HG03442 (cell line): ENCODE data around the gene SULT4A1.

Experiments used
- ATAC-seq: cut with Tn5 transposase; IDR thresholded peaks from one replicate; pipeline ENCODE4 v1.9.1; 2021; ENCODE audit warnings: mild to moderate bottlenecking, moderate library complexity; ENCODE audit not compliant: unreplicated experiment

SULT4A1 gene

DNA sequence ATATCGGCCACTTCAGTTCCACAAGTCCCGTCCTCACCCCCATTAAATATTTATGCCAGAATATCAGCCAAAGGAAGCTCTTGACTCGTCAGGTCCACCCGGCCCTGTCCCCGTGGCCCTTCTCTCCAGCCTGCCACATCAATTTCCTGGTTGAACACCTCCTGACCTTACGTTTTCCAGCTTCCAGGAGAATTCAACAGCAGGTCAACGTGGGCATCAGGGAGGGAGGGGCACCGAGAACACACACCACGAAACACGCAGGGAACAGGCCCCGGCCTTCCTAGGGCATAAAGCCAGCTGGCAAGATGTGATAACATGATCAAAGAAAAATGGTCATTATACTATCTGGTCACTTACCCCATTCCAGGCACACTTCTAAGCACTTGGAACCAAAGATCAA is 15.3 kb downstream of the SULT4A1 start:
- no peak for ATAC-seq

DNA sequence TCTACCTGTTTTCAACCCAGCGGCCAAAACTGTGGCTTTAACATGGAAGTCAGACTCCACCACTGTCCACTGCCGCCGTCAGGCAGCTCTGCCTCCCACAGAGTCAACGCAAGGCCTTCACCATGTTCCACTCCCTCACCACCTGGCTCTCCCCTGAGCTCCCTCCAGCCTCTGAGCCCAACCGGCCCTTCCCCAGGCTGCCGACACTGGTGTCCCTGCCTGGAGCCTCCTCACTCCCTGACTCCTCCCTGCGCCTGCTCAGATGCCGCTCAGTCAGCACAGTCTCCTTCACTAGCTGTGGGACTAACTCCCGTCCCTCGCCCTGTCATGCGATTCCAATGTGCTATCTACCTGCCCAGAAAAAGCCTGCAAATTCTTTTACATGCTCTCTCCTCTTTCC is 16.3 kb downstream of the SULT4A1 start:
- no peak for ATAC-seq

DNA sequence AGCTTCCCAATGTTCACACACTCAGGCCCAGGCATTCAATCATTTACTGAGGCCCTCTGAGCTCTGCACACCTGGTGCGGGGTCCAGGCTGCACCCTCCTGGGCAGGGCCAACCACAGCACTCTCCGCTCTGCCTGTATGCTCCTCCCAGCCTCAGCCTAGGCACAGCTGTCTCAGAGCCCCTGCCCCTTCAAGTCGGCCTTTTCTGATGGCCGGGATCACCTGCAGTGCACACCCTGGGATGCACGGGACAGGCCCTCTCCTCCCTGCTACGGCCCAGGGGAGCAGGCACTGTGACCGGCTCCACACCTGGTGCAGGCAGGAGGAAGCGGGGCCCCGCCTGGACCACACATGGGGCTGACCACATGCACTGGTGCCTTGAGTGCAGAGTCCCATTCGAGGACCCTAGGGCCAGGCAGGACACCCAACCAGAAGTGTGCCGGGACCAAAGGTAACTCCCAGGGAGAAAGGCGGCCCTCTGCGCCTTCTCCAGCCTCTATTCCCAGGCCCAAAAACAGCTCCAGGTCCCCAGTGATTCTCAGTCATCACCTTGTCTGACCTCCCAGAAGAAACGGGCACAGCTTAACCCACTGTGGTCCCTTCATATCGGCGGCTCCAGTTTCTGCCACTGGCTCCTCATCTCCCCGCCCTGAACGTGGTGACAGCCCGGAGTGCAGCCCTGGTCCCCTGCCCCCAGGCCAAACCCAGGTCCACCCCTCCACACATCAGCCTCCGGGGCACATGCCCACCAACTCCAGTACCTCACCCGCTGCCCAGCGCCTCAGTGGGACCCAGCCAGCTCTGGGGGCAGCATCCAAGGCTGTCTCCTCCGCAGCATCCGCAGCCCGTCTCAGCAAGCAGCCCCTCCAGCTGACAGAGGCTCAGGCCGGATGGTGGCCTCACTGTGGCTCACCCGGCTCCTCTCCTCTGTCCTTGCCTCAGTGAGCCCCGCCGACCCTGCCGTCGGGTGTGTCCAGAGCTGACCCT is 17.5 kb downstream of the SULT4A1 start:
- no peak for ATAC-seq

DNA sequence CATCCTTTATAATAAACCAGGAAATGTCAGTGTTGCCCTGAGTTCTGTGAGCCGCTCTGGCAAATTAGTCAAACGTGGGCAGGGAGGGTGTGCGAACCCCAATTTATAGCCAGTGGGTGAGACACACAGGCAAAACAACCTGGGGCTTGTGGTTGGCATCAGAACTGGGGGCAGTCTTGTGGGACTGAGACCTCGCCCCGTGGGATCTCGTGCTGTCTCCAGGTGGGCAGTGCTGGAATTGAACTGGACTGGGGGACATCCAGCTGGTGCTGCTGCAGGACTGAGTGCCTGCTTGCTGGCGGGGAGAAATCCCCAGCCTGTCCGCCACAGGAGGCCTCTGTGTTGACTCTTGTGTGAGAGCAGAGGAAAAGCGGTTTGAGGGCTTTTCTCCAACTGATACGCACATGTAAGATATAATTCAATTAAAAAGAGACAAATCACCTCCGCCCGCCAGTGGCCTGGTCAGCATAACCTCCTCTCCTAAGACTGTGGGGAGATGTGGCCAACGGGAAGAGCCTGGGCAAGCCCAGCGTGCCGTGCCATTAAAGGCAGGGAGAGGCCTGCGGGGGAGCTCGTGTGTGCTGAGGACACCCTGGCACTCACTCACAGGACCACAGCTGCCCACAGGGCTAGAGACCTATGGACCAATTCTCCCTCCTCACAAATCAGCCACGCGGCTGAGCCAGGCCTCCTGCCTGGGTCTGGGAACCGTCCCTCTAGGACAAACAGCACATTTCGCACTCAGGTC is 18.4 kb downstream of the SULT4A1 start:
- ATAC-seq = no peak

GRCh38 chr22:43841742-43842141 is 20.6 kb downstream of the SULT4A1 start:
- ATAC-seq = no peak

GRCh38 chr22:43840851-43841250 is 21.5 kb downstream of the SULT4A1 start:
- no peak for ATAC-seq

DNA sequence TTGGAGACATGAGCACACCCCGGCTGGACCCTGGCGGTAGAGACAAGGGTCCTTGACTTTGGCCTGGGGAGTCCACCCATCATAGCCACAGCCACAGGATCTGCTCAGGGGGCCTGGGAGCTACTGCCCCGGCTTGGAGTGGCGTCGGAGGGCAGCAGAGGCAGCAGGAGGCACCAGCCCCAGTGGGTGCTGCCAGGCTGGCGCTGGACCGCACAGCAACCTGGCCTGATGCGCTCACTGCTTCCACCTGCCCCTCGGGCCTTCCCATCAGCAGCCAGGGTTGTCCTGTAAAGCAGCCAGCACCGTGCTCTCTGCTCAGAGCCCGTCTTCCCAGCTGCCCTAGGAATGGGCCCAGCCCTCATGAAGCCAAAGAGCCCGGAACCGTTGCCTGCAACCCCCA is 21.9 kb downstream of the SULT4A1 start:
- ATAC-seq = no peak

GRCh38 chr22:43839781-43840180 is 22.5 kb downstream of the SULT4A1 start:
- no peak for ATAC-seq

GRCh38 chr22:43838571-43839307 is 23.6 kb downstream of the SULT4A1 start:
- no peak for ATAC-seq

- ATAC-seq = no peak
Observed at GRCh38 chr22:43838161-43838560, 24.2 kb downstream of the SULT4A1 start.

GRCh38 chr22:43837666-43838065 is 24.6 kb downstream of the SULT4A1 start:
- ATAC-seq = no peak

- no peak for ATAC-seq
Observed at GRCh38 chr22:43835736-43836135, 26.6 kb downstream of the SULT4A1 start.

DNA sequence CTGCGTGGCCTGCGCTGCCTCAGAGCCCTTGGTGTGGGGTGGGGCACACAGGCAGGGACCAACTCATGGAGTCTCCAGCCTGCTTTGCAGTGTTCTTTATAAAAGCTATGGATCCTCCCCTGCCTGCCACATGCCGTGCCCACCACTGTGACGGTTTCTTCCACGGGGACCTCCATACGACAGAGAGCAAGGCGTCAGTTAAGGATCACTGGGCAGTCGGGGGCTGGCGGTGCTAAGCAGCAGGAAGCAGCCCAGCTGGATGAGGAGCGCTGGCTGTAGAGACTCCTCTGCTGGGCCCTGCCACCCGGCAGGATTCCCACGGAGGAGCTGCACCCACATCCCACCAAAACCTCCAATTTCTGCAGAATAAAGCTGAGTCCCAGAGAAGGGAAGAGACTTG is 27.1 kb downstream of the SULT4A1 start:
- ATAC-seq = no peak

DNA sequence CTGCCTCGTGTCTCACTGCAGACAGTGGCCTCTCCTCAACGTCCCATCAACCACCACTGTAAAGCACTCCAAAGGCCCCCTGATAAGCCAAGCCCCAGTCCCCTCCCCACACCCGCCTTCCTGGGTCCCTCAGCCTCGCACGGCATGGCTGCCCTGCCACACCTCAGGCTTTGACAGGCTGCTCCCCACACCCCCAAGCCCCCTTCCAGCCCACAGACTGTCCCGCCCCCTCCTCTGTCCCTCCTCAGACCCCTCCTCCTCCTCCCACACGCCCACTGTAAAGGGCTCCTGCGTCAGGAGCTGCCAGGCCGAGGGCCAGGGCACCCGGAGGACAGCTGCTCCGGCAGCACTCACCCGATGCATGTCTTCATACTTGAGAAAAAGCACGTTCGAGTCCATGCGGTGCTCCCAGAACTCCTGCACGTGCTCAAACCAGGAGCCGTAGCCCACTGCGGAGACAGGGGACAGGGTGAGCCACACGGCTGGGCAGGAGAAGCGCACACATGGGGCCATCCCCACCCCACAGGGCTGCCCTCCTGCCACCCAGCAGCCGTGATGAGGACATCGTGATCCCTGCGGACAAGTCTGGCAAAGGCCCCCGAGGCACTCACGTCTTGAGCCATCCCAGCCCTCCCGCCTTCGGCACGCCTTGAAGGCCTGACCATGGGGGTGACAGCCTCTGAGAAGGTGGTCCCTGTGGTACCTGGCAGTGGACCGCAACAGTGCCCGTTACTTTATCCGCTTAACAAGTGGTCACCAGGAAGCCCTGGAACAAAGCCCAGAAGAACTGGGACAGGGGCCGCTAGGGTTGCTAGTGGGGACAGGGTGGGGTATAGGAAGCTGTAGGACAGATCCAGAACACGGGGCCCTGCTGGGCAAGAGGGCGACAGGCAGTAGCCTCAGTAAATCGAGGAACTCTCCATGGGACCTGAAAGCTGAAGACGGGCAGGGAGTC is 28.8 kb downstream of the SULT4A1 start:
- ATAC-seq = no peak

DNA sequence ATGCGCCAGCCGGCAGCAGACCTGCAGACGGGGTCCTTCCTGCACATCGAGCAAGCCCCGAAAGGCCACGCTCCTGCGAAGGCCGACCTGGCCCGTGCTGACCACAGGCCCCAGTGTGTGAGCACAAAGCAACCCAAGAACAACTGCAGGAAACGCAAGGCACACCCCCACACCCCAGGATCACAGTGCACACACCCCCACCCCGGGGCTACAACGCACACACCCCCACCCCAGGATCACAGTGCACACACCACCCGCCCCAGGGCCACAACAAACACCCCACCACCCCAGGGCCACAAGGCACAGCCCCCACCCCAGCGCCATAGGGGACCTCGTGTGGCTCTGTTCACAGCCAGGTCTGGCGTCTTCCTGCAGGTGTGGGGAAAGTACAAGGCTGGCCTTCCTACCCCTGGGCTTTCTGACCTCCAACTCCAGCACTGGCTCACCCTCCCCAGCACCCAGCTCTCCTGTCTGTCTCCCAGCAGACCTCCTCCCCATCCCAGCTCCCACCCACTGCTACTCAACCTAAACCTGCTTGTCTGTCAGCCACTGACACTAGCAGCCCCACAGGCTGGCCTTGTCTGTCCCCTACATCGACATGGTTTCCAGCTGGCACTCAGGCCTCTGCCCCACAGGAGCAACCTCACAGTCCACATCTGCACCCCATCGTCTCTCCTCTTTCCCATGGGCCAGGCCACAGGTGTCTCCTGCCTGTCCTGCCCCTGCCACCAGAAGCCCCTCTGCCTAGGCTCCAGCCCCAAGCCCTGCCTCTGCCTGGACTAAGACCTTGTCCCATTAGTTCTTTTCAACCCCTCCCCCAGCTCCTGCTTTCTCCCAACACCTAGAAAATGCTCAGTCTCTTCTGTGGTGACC is 29.7 kb downstream of the SULT4A1 start:
- ATAC-seq = no peak

DNA sequence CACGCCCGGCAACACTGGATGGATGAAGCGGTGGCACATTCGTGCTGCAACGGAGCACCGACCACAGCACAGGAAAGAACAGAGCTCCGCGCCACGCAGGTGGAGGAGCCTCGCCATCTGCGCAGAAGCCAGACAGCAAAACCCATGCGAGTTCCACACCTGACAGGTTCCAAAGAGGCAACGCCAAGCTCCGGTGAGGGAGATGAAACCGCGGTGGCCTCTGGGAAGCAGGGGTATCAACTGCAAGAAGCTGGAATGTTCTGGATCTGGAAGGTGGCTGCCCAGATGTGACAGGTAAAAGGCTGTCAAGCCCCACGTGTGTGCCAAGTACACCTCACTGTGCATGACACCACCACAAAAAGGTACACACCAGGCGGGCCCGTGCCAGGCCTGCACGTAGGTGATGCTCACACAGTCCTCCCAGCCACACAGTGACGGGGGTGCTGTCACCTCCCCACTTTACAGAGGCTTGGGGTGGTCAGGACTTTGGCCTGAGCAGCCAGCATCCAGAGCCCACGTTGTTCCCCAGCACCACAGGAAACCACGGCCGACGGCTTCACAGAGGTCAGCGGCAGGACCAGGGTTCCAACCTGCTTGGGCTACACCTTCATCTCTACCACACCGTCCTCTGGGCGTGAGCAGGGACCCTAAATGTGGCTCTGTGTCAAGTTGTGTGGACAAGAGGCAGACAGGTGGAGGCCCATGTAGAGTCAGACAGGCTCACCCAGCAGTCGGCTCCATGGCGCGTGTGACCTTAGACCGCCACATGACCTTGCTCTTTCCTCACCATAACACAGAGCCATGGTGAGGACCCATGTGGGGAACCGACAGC is 30.5 kb downstream of the SULT4A1 start:
- no peak for ATAC-seq

GRCh38 chr22:43830931-43831560 is 31.3 kb downstream of the SULT4A1 start:
- ATAC-seq = no peak
